ENCODE data around the gene UGT1A4.
"Not testable (repeated sequence)": the region's sequence is repeated elsewhere in the genome, so short reads cannot be mapped to it uniquely, and the experiment has no call there.

UGT1A4 gene

GRCh38 chr2:233700028-233700635, 18.4 kb upstream of the UGT1A4 start:
- no peak for DNase-seq

- DNase-seq: not testable (repeated sequence)
These were observed 17.7 kb upstream of the UGT1A4 start for GRCh38 chr2:233700842-233701241.

GRCh38 chr2:233702238-233702637, 16.3 kb upstream of the UGT1A4 start:
- no peak for DNase-seq

- no peak for DNase-seq
These were observed 12.5 kb upstream of the UGT1A4 start for GRCh38 chr2:233705911-233706506.

- DNase-seq: no peak
These were observed 11.8 kb upstream of the UGT1A4 start for GRCh38 chr2:233706720-233707119.

- DNase-seq: no peak
These were observed 10.4 kb upstream of the UGT1A4 start for GRCh38 chr2:233707940-233708644.

GRCh38 chr2:233708942-233709341, 9.6 kb upstream of the UGT1A4 start:
- DNase-seq: no peak

GRCh38 chr2:233711312-233712008, 7.1 kb upstream of the UGT1A4 start:
- DNase-seq: peak; percentile 58

GRCh38 chr2:233712611-233713261, 5.8 kb upstream of the UGT1A4 start, which contains the start of gene UGT1A5:
Gene UGT1A5, plus strand, starts transcription at chr2:233712907. Its CDS starts 85 bp downstream, at chr2:233712992.
- DNase-seq: no peak

GRCh38 chr2:233713262-233713615, 5.3 kb upstream of the UGT1A4 start:
- no peak for DNase-seq

- no peak for DNase-seq
These were observed 4.4 kb upstream of the UGT1A4 start for GRCh38 chr2:233714121-233714520.

GRCh38 chr2:233728723-233729301, 10.3 kb downstream of the UGT1A4 start, which contains the start of gene UGT1A3:
Gene UGT1A3, plus strand, starts transcription at chr2:233729042. Its CDS starts 85 bp downstream, at chr2:233729127.
- DNase-seq: no peak

GRCh38 chr2:233736868-233737653, 18.5 kb downstream of the UGT1A4 start:
- DNase-seq: not testable (repeated sequence)

GRCh38 chr2:233740870-233741269, 22.3 kb downstream of the UGT1A4 start:
- no peak for DNase-seq

GRCh38 chr2:233743464-233744259, 25.1 kb downstream of the UGT1A4 start:
- DNase-seq: no peak

GRCh38 chr2:233745073-233745755, 26.7 kb downstream of the UGT1A4 start:
- no peak for DNase-seq

- not testable (repeated sequence) for DNase-seq
These were observed 27.3 kb downstream of the UGT1A4 start for GRCh38 chr2:233745838-233746237.

GRCh38 chr2:233746475-233747282, 28.1 kb downstream of the UGT1A4 start:
- DNase-seq: no peak

GRCh38 chr2:233747283-233747544, 28.7 kb downstream of the UGT1A4 start:
- no peak for DNase-seq

- not testable (repeated sequence) for DNase-seq
These were observed 32.2 kb downstream of the UGT1A4 start for GRCh38 chr2:233750689-233751088.
